GM21529 (cell line): ENCODE results near the gene ATIC.
A peak's percentile ranks its signal among the peaks of the same experiment; 100 is the strongest.
"Not testable (repeated sequence)": the region's sequence is repeated elsewhere in the genome, so short reads cannot be mapped to it uniquely, and the experiment has no call there.

Experiments
- ATAC-seq: cut with Tn5 transposase; IDR thresholded peaks from one replicate; pipeline ENCODE4 v1.9.1; 2021; ENCODE audit not compliant: unreplicated experiment

ATIC gene

DNA sequence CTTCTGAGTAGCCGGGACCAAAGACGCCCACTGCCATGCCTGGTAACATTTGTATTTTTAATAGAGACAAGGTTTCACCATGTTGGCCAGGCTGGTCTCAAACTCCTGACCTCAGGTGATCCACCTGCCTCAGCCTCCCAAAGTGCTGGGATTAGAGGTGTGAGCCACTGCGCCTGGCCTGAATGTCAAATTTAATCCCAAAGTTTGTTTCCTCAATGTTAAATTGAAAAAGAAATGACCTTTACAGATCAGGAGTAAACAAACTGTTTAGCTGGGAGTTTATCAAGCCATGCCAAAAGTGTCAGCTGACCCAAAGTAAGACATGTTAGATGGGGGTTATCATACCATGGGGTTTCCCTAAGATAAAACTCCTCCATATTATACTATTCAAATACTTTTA, 48.2 kb downstream of the ATIC start:
- not testable (repeated sequence) for ATAC-seq

DNA sequence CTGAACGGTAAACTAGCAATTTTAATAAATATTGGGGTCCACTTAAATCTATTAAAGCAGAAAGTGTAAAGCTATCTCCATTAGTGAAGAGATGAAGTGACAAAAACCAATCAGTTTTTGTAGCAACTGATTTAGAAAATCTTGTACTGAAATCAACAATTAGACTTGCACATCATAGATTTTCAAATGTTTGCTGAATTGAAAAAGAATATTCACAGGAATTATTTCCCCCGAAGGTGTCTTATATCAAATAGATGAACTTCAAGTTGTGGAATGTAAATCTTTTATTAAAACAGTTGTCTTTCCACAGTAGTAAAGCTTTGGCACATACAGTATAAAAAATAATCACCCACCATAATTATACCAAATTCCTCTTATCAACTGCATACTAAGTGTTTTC, 48.7 kb downstream of the ATIC start:
- no peak for ATAC-seq

DNA sequence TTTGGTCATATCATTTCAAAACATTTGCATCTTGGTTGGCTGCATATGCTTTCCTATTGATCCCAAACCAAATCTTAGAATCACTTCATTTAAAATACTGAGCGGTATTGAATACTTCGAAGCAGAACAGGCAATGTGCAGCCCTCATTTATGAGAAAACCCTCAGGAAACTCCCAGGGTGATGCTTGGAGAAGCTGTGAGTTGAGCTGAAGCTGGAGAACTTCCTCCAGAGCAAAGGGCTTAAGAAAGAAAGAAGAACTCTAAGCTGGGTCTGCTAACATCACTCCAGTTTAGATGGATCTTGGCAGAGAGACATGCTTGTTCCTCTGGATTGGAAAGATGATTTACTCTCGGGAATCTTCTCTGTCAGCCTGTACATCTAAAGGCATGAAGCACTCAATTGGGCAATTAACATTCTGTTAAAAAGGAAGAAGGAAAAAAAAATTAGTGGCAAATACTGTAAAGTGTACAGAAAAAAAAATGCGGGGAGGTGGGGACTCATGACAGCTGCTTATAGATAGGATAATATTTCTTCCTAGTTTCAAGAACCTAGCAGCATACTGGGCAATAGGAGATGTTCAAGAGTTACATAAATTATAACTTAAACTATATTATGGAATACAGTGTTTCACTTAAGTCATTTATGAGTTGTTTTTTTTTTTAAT, 49.5 kb downstream of the ATIC start:
- ATAC-seq, result no peak

DNA sequence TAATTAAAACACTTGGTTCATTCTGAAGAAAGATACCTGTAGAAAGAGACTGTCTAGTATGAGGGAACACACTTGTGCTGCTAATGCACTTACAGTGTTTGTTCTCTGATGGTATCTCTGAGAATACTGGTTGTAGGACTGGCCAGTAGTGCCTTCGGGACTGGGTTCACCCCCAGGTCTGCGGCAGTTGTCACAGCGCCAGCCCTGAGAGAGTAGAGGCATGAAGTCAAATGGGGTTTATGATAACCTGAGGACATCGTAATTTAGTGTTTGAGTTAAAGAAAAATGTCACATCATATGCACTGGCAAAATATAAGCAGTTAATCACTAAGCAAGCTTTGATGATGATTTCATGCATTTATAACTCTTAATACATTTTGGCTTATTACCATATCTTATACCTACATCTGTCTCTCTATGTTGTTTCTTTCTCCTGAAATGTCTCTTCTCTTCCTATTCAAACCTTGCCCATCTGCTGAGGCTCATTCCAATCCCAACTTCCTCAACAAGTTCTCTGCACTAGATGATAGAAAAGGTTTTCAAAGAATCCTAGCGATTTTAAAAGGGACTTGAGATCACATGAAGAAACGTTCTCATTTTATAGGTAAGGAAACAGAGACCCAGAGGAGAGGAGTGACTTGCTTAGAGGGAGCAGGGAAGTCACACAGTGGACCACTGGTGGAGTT, 50.2 kb downstream of the ATIC start:
- no peak for ATAC-seq

DNA sequence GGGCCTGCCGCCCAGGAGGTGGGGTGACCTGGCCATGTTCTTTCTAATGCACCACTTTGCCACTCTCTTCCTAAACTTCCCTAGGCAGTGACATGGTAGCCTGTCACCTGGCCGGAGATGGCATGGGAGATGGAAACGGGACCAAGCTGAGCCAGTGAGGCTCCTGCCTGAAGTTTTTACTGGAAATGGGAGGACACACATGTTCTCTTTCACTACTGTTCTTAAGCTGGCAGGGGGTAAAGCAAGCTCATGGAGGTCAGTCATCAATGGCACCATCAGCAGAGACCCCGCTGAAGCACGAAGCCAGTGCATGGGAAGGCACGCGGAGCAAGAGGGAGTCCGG, 50.7 kb downstream of the ATIC start:
- ATAC-seq, result no peak

DNA sequence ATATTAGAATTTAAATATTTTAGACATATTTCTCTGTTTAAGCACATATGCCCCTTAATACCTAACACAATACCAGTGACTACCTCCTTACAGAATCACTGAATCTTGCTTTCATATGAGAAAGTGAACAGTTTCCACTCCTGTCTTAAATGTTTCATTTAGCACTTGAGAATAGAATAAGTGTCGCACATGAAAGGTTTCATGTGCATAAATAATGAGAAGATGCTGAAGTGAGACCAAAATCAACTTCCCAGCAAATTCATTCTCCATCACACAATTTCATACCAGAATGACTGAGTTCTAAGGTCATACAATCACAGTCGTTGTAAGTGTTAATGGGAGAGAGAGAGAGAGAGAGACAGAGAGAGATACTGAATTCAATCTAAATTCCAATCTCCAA, 51.2 kb downstream of the ATIC start:
- ATAC-seq, result no peak

DNA sequence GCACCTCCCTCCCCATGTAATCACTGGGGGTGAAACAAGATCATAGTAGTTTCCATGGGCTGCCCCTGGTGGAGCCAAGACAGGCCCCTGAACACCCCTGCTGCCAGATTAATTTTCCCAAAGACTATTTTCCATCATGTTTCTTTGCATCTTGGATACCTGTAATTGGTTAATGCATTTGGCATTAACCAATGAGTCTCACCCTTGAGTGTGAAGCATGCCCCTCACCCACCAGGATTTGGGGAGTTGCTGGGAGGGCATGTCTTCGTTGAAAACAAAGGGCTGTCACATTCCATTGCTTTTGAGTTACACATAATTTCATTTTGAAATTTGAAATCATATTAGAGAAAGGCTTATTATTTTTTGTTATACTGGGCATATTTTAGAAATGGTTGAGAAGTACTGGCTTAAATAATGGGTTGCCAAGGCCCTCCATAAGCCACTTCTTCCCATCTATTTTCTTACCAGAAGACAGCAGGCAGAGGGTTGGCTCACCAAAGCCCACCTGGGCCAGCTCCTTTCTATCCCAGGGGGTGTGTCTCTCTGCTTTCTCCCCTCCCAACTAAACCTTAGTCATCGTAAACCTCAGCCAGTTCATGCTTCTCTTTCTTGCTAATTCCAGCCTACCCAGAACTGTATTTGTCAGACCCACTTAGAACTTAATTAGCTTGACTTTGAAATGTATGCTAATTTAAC, 51.8 kb downstream of the ATIC start:
- no peak for ATAC-seq

DNA sequence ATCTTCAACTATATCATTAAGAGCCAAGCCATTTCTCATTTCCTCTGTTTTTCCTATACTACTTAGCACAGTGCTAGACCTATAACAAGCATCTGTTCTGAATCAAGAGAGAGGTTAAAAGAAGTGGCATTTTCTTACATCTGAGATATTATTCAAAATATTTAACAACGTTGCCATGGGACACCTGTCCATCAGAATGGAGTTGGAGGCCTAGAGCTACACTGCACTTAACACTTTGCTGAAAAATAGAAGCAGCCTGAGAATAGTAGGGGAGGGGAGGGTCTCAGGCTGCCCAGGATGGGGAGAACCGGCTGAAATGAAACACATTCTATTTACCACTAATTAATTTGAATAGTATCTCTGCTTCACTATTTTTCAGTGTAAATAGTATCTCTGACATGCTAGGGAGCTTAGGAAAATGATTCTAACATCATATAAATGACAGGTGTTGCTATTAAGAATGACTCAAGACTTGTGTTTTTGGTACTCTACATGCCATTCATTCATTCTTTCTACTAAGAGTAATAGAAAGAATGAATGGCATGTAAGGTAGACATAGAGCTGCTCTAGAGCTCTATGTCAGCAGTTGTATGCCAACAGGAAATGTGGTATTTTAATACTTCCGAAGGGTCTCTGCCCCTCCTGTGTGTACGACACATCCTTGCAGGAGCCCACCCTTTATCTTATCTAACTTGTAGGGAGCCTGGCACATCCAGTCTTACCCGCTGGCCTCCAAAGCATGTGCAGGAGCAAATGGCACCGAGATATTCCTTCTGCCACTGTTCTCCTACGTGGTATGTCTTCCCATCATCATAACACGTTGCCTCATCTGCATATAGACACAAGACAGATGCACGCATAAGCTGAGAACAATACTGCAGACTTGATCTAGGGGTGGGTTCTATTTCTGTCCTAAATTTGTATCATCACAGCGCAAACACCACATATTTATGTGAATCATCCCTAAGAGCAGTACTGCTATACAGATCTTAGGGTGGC, 52.6 kb downstream of the ATIC start:
- no peak for ATAC-seq

DNA sequence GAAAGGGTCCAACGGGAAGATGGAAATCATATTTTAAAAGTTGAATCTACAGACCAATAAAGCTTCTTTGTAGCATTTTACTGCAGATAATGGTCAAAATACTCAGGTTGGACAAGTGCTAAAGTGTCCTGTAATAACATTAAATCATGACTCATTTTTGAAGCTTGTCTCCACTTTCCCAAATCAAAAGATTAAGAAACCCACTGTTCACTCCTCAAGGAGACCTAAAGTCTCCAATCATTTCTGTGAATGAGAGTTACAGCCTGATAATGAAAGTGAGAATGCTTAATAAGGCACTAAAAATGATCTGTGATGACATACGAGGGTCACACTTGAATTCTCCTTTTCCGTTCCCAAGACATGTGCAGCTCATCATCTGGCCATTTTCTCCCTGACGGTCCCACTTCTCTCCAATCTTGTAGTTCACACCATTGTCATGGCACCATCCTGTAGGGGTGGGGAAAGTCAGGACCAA, 53.4 kb downstream of the ATIC start:
- peak; percentile 51 for ATAC-seq

DNA sequence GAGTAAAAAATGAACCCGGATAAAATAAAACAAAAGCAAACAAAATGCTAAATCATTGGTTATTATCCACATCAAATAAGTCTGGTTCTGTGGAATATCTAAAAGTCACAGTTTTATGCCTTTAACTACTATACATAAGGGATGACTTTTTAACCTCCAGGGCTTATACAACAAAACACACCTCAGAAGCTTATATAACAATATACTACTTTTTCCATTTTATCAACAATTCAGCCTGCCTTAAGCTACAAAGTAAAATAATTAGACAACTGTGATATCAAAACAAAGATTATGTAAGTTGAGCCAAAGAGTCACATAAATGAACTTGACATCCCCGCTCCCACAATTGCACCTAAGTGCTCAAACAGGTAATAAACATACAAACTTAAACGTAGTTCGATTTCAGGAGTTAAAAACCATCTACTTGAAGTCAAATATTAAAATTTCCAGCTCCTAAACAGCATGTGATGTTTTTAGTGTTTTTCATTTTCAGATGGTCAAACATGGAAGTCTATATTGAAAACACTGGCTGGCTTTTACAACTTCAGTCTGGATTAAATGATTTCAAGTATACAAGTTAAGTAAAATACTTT, 54.7 kb downstream of the ATIC start:
- no peak for ATAC-seq

DNA sequence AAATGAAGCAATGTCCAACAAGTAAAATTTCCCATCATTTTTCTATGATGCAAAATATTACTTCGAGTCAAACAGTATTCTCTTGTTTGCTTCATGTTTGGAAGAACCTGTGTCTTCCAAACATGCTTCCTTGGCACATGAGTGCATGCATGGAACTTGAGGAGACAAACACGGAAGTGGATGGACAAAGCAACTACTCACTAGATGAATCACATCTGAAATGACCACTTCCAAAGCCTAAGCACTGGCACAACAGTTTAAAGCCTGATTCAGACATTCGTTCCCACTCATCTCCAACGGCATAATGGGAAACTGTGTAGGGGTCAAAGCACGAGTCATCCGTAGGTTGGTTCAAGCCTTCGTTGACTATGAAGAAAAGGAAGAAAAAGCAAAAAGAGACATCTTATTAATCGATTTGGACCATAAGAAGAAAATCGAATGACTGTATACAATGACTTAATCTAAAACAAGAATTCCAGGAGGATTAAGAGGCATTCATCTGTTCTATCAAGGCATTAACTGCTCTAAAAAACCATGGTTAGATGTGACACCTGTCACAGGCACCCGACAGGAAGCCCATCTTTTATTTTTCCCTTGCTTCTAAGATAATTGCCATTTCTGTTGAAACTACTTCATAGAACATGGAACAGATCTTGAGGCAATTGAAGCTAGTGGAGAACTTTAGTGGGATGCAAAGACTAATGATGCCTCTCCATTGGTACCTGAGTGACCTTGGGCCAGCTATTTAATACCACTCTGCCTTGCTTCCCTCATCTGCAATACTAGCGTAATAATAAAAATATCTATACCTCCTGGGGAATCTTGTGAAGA, 56.0 kb downstream of the ATIC start:
- no peak for ATAC-seq

DNA sequence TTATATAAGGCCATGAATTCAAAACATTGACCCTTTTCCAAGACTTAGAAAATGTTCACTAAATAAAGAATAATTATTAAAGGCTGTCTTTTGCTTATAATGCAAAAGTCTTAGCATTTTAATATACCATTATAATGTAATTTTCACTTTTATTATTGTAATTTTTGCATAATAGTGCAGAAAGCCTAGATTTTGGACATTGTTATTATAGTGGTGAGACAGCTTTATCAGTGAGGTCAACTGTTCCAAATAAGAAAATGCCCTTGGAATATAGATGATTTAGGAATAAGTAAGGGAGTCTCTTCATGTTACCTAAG, 56.6 kb downstream of the ATIC start:
- ATAC-seq, result no peak

DNA sequence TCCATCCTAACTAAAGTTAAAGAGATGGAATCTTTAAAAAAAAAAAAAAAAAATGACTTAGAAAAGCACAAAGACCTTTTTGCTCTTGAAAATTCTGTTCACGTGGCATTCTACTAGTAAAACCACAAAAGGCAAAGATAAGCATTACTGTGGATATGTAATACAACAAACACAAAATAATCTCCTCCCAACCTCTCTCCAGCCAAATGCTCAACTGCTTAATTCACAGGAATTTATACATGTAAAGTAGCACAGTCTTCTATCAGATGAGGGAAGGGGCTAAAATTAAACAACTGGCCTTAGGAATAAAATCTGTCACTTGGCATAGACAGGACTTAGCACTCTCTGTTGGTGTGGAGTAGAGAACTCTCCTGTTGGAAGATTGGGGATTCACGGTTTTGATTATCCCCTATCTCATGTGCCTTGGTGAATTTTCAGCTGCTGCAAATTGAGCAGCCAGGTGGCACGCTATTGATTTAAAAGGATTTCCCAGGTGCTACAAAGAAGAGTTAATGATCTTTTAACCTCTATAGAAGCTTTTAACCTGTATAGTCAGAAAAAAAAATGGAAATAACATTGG, 57.4 kb downstream of the ATIC start:
- no peak for ATAC-seq

DNA sequence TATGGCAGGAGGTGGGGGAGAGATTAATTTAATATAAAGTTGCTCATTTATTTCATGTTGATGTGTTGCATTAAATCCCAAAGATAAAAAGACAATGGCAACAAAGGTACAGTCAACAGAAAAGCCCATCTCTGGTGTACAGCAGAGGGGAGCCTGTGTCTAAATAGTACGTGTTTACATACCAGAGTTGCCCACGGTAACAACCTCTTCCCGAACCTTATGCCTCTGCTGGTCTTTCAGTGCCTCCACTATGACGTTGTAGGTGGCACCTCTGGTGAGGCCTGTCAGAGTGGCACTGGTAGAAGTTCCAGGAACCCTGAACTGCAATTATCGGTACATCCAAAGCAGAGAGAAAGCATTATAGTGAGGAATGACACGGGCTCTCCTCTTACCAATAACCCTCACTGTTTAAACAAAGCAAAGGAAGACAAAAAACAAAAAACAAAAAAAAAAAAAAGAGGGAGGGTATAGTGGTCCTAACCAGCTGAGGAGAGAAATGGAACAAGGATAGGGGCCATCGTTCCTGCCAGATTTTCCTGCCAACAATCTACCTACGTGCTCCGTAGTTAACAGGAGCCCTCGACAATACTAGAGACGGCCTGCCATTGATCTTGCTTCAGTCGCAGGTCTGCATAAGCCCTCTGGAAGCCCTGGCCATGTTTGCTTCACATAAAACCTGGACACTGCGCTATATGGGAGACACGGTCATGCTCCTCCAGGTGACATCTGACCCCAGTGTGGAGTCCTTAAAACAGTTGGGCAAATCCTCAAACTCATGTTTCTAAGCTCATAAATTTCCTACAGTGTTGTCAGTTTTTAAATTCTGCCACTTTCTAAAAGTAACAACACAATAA, 58.5 kb downstream of the ATIC start:
- no peak for ATAC-seq

DNA sequence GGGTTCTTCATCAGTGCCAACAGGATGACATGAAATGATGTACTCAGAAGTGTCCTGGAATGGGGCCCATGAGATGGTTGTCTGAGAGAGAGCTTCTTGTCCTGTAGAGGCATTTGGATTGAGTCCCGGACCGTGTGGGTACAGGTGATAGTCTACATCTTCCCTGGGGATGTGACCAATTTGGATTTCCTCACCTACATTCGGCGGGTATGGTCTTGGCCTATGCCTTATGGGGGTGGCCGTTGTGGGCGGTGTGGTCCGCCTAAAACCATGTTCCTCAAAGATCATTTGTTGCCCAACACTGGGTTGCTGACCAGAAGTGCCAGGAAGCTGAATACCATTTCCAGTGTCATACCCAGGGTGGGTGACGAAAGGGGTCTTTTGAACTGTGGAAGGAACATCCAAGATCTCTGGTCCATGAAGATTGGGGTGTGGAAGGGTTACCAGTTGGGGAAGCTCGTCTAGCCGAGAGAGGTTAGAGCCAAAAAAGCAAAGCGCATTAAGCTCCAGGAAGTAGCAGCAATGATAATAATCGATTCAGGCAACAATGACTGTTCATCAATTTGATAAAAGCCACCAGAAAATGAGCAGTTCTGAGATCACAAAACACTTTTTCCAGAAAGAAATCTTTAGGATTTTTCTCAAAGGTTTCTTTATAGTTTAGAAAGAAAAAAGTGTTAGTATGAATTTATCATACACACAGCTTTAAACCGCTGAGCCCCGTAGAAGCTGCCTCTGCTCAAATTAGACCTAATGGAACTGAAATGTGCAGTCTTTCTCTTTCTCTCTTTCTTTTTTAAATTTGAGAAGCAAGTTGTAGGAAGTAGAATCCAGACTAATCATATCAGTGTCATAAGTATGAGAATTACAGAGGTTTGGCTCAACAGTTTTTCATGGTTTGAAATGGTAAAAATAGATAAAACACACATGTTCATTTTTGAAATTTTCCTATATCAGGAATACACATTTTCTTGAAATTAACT, 60.3 kb downstream of the ATIC start:
- ATAC-seq, result no peak

DNA sequence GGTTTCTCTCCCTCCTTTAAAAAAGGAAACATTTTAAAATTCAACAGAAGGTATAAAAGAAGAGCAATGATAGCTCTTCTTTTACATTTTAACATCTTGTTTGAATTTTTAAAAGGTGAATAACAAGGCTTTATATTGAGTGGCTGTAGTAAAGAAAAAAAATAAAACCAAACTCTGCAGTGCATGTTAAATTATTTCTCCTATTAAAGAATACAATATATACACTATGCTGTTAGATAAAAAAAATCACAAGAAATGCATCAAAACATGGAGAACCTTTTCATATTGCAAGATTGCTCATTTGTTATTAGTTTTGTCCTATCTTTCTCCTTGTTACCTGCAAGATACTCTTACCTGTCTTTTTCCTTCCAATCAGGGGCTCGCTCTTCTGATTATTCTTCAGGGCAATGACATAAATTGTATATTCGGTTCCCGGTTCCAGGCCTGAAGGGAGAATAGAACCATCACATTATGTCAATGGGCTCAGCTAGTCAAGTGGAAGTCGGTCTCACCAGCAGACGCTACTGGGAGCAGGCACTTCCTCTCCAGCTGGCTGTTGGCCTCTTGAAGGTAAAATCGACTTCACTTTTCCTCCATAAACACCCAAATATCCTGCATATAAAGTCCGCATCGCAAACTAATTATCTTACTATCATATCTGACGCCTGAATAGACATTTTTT, 61.2 kb downstream of the ATIC start:
- ATAC-seq, result no peak

DNA sequence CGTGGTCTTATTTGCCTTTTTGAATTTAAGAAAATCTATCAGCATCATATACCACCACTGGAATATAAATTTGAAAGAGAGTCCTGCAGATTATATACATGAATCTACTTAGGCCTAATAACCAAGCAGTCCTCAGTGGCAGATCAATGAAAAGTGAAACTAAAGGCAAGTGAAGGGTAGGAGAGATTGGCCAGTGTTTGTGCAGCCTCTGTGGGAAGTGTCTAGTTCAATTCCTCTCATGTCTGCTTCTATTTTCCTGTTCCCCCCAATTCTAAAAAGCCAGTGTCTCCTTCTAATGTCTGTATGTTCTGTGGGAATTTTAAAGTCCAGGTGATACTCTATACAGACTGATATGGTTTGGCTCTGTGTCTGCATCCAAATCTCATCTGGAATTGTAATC, 62.1 kb downstream of the ATIC start:
- ATAC-seq, result no peak
